H9 (cell line): ENCODE measurements around the gene RNU6-1. TPM values are rescaled to one million over a fixed set of nuclear protein-coding genes. Genes with fewer than 3 reads are reported as not detected.

Source experiments
- DNase-seq: peaks from one replicate; pipeline ENCODE4 v3.0.0-alpha.2; 2017
- H2AFZ ChIP-seq: one replicate; pipeline ENCODE4 v1.6.1; 2013; ENCODE audit warnings: mild to moderate bottlenecking, low read length, control low read depth, moderate library complexity
- H2AK5ac ChIP-seq: 2 replicates; pipeline ENCODE4 v1.6.1; 2013; ENCODE audit warnings: low read length, control low read depth, mixed read lengths; ENCODE audit not compliant: insufficient read length
- H2BK120ac ChIP-seq: one replicate; pipeline ENCODE4 v1.6.1; 2013; ENCODE audit warnings: low read depth, mild to moderate bottlenecking, low read length, control low read depth, inconsistent platforms; ENCODE audit not compliant: poor library complexity, severe bottlenecking
- H2BK12ac ChIP-seq: 2 replicates; pipeline ENCODE4 v1.6.1; 2013; ENCODE audit warnings: low read length, control low read depth, mixed read lengths, low read depth; ENCODE audit not compliant: insufficient read length
- H2BK15ac ChIP-seq: 2 replicates; pipeline ENCODE4 v1.6.1; 2013; ENCODE audit warnings: low read depth, low read length, control low read depth
- H2BK20ac ChIP-seq: one replicate; pipeline ENCODE4 v1.6.1; 2013; ENCODE audit warnings: low read depth, mild to moderate bottlenecking, low read length, control low read depth, inconsistent platforms; ENCODE audit not compliant: poor library complexity, severe bottlenecking
- H2BK5ac ChIP-seq: 2 replicates; pipeline ENCODE4 v1.6.1; 2013; ENCODE audit warnings: low read length, control low read depth, mixed read lengths; ENCODE audit not compliant: insufficient read length
- H3K14ac ChIP-seq: 2 replicates; pipeline ENCODE4 v1.6.1; 2013; ENCODE audit warnings: low read length, control low read depth; ENCODE audit not compliant: insufficient read depth
- H3K18ac ChIP-seq: 2 replicates; pipeline ENCODE4 v1.6.1; 2013; ENCODE audit warnings: low read depth, mild to moderate bottlenecking, mixed read lengths, low read length, control low read depth; ENCODE audit not compliant: insufficient read length
- H3K23ac ChIP-seq: 2 replicates; pipeline ENCODE4 v1.6.1; 2013; ENCODE audit warnings: low read length, control low read depth, mixed read lengths, low read depth; ENCODE audit not compliant: insufficient read length
- H3K23me2 ChIP-seq: 2 replicates; pipeline ENCODE4 v1.6.1; 2013; ENCODE audit warnings: low read depth, mild to moderate bottlenecking, mixed read lengths, low read length, control low read depth; ENCODE audit not compliant: insufficient read length, poor library complexity, severe bottlenecking
- H3K27ac ChIP-seq: 2 replicates; pipeline ENCODE4 v1.5.1; 2013; ENCODE audit warnings: low read length, control low read depth, mixed read lengths, low read depth; ENCODE audit not compliant: insufficient read length
- H3K27me3 ChIP-seq: 2 replicates; pipeline ENCODE4 v1.6.1; 2013; ENCODE audit warnings: low read length, control low read depth, inconsistent platforms; ENCODE audit not compliant: insufficient read depth
- H3K4ac ChIP-seq: 2 replicates; pipeline ENCODE4 v1.6.1; 2013; ENCODE audit warnings: low read depth, mild to moderate bottlenecking, control low read depth, inconsistent platforms, low read length, moderate library complexity
- H3K4me1 ChIP-seq: 2 replicates; pipeline ENCODE4 v1.6.1; 2013; ENCODE audit warnings: low read length, control low read depth, inconsistent platforms; ENCODE audit not compliant: insufficient read depth
- H3K4me2 ChIP-seq: 2 replicates; pipeline ENCODE4 v1.6.1; 2013; ENCODE audit warnings: low read length, control low read depth, mixed read lengths; ENCODE audit not compliant: insufficient read length, insufficient read depth
- H3K56ac ChIP-seq: 2 replicates; pipeline ENCODE4 v1.6.1; 2013; ENCODE audit warnings: low read depth, mild to moderate bottlenecking, mixed read lengths, low read length, control low read depth; ENCODE audit not compliant: insufficient read length
- H3K79me1 ChIP-seq: 2 replicates; pipeline ENCODE4 v1.6.1; 2013; ENCODE audit warnings: low read depth, mild to moderate bottlenecking, moderate library complexity, low read length, control low read depth, inconsistent platforms; ENCODE audit not compliant: insufficient read depth, poor library complexity, severe bottlenecking
- H3K79me2 ChIP-seq: 2 replicates; pipeline ENCODE4 v1.6.1; 2013; ENCODE audit warnings: low read length, control low read depth, inconsistent platforms; ENCODE audit not compliant: insufficient read depth
- H3K9ac ChIP-seq: 2 replicates; pipeline ENCODE4 v1.6.1; 2013; ENCODE audit warnings: low read length, control low read depth, mixed read lengths; ENCODE audit not compliant: insufficient read length; ENCODE audit errors: extremely low read depth
- H3K9me3 ChIP-seq: one replicate; pipeline ENCODE4 v1.6.1; 2013; ENCODE audit warnings: low read depth, low read length, inconsistent platforms; ENCODE audit not compliant: control insufficient read depth
- H3T11ph ChIP-seq: one replicate; pipeline ENCODE4 v1.6.1; 2013; ENCODE audit warnings: mild to moderate bottlenecking, low read length, control low read depth, inconsistent platforms
- H4K20me1 ChIP-seq: one replicate; pipeline ENCODE4 v1.6.1; 2013; ENCODE audit not compliant: control insufficient read depth, insufficient read length, insufficient read depth
- H4K5ac ChIP-seq: 2 replicates; pipeline ENCODE4 v1.6.1; 2013; ENCODE audit warnings: low read depth, mild to moderate bottlenecking, mixed read lengths, low read length, control low read depth; ENCODE audit not compliant: insufficient read length
- H4K8ac ChIP-seq: replicated peaks from 2 replicates; pipeline ENCODE4 v1.6.1; 2013; ENCODE audit warnings: low read length, control low read depth, mixed read lengths, low read depth; ENCODE audit not compliant: insufficient read length
- H4K91ac ChIP-seq: 2 replicates; pipeline ENCODE4 v1.6.1; 2013; ENCODE audit warnings: low read depth, mild to moderate bottlenecking, moderate library complexity, mixed read lengths, low read length, control low read depth; ENCODE audit not compliant: insufficient read length
- H3K27ac Mint-ChIP-seq, 3 experiments: 2 replicates in 2 of 3; 3 replicates in 1 of 3; pipeline ENCODE4 v1.8.0; 2020 to 2021; ENCODE audit warnings: mixed read lengths in 3 of 3, mild to moderate bottlenecking in 1 of 3, moderate library complexity in 1 of 3
- H3K27me3 Mint-ChIP-seq: 2 replicates; pipeline ENCODE4 v1.8.0; 2021; ENCODE audit warnings: low read depth, mild to moderate bottlenecking, moderate library complexity, mixed read lengths
- H3K36me3 Mint-ChIP-seq, 3 experiments: 2 replicates in 2 of 3; 3 replicates in 1 of 3; pipeline ENCODE4 v1.8.0; 2020 to 2021; ENCODE audit warnings: low read depth in 3 of 3, mixed read lengths in 3 of 3; ENCODE audit not compliant: insufficient read depth in 1 of 3
- H3K4me1 Mint-ChIP-seq, 2 experiments: 2 replicates each; pipeline ENCODE4 v1.8.0; 2020; ENCODE audit warnings: mixed read lengths in 2 of 2
- H3K4me3 Mint-ChIP-seq, 2 experiments: 2 replicates in 1 of 2; 3 replicates in 1 of 2; pipeline ENCODE4 v1.8.0; 2020 to 2021; ENCODE audit warnings: mild to moderate bottlenecking in 2 of 2, mixed read lengths in 2 of 2, moderate library complexity in 1 of 2
- H3K9me3 Mint-ChIP-seq, 2 experiments: 2 replicates in 1 of 2; 3 replicates in 1 of 2; pipeline ENCODE4 v1.8.0; 2020; ENCODE audit warnings: mild to moderate bottlenecking in 2 of 2, mixed read lengths in 2 of 2, moderate library complexity in 1 of 2
- CTCF ChIP-seq: fragments of 200-600 bp; sonication (generic); conservative IDR thresholded peaks from 3 replicates; pipeline ENCODE4 v1.8.0; 2021; ENCODE audit warnings: antibody characterized with exemption, mild to moderate bottlenecking
- WGBS: extraction: QIAGEN DNeasy Blood & Tissue Kit; methylation state at CpG from one replicate; pipeline ENCODE4 v1.1.7; 2013; ENCODE audit warnings: missing lambda C conversion rate, low lambda C conversion rate, mixed read lengths; ENCODE audit not compliant: insufficient read length; ENCODE audit errors: extremely low coverage; 5-methylcytosine and 5-hydroxymethylcytosine counted together
- total RNA-seq: library from RNA; stranded (reverse); gene quantifications from 2 replicates; pipeline ENCODE4 v1.2.1, GENCODE V29; 2021

RNU6-1 gene
- total RNA-seq, 1 experiment from 2014 or later, result not detected

GRCh38 chr15:67865331-67865730 is 25.5 kb upstream of the RNU6-1 start:
- no peaks in the 10 kb centered on the region for H3K9me3 ChIP-seq
- no peaks in the 10 kb centered on the region for H3K27me3 ChIP-seq
- no peak overlapping the region for H2BK5ac ChIP-seq
- no peaks in the 10 kb centered on the region; the same call in 1 of the 2 replicates for H3K4me1 ChIP-seq
- H2BK15ac ChIP-seq, result no peak overlapping the region
- no peak overlapping the region for H3T11ph ChIP-seq
- H3K4ac ChIP-seq, result no peak overlapping the region
- H2BK12ac ChIP-seq, result no peak overlapping the region
- H3K18ac ChIP-seq, result no peak overlapping the region
- no peak overlapping the region for H3K27ac ChIP-seq
- DNase-seq, result no peak
- H3K9ac ChIP-seq, result no peak overlapping the region
- Mint-ChIP-seq H3K9me3 (peaks cover 10 to 12% of the 10 kb centered on the region in 2 experiments), H3K36me3 (peaks cover 1 to 10% (median 8%) of the 10 kb centered on the region in 3 experiments; a peak in 4 of 7 replicates), H3K27me3 (peaks cover 22% of the 10 kb centered on the region), H3K27ac (no peak overlapping the region), H3K4me3 (no peak overlapping the region), H3K4me1 (peaks cover 18 to 19% of the 10 kb centered on the region in 2 experiments)
- no peak overlapping the region for H4K91ac ChIP-seq
- no peak overlapping the region for H3K4me2 ChIP-seq
- H2AFZ ChIP-seq, result no peak overlapping the region
- H2BK120ac ChIP-seq, result no peak overlapping the region
- H4K5ac ChIP-seq, result no peak overlapping the region
- no peaks in the 10 kb centered on the region for H3K79me2 ChIP-seq
- H2AK5ac ChIP-seq, result no peak overlapping the region
- no peak overlapping the region for H3K56ac ChIP-seq
- no peak overlapping the region for H3K23ac ChIP-seq
- H4K8ac ChIP-seq, result no peak overlapping the region
- H3K14ac ChIP-seq, result no peak overlapping the region
- WGBS, result no CpG with 5 or more reads among the region's 3 CpGs
- H3K79me1 ChIP-seq, result no peaks in the 10 kb centered on the region
- no peaks in the 10 kb centered on the region for H4K20me1 ChIP-seq
- H2BK20ac ChIP-seq, result no peak overlapping the region
- no peaks in the 10 kb centered on the region for H3K23me2 ChIP-seq
- no peak for TF ChIP-seq CTCF
